ENCODE measurements around the gene INTS1. TPM values are rescaled to one million over a fixed set of nuclear protein-coding genes. Genes with fewer than 3 reads are reported as not detected.

Gene INTS1
- total and polyA plus RNA-seq, 11 donors = 35.5 to 67.4 (median 45.3) TPM

- 90 to 96% (median 93%) methylated on average over 26 to 37 of the region's 37 CpGs for WGBS, 4 donors
- no peak for ATAC-seq
- H3K4me1 ChIP-seq = peaks cover 0 to 11% (median 6%) of the 10 kb centered on the region in 12 donors
- H3K27ac ChIP-seq = no peak overlapping the region
- TF ChIP-seq POLR2A (IDR thresholded peaks at IDR 0.05) = no peak
- TF ChIP-seq CTCF (IDR thresholded peaks at IDR 0.05) = no peak
- intact Hi-C loops (cut with DNase I) = no loop called here
- no peak for DNase-seq
- H3K27me3 ChIP-seq = no peaks in the 10 kb centered on the region
- peaks cover 3 to 94% (median 91%) of the 10 kb centered on the region in 9 donors for H3K36me3 ChIP-seq
- no peak overlapping the region for H3K4me3 ChIP-seq
- no peaks in the 10 kb centered on the region for H3K9me3 ChIP-seq
Measured at GRCh38 chr7:1497293-1497927, 6.8 kb downstream of the INTS1 start.

DNA sequence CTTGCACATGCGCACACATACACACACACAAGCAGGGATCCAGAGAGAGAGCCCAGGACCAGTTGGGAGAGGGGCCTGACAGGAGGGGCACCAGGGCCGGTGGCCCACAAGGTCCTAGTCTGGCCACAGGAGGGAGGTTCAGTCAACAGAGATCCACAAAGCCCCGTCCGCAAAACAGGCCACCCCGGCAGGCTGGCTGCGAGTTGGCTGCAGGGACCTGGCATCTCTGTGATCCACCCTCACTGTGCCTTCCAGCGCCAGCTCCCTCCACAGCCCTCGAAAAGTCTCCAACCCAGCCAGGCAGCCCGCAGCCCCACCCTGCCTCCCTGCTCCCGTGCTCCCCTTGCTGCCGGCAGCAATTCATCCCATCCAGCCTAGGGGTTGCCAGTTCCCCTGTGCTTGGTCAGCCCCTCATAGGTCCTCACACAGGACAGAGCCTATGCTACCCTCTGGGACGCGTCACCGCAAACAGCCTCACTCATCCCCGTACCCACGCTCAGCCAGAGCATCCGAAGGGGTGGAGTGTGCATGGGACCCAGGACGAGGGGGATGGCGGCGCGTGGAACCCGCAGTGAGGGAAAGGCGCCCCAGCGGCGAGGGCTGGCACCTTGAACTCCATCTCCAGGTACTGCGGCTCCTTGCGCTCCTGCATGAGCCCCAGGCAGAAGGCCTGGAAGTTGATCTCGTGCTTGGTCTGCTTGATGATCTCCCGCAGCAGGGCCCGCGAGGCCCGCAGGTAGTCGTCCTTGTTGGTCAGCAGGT lies 7.5 kb downstream of the INTS1 start:
- H3K27ac ChIP-seq = no peak overlapping the region
- ATAC-seq = peak in 1 of 4 donors; percentile 5
- H3K36me3 ChIP-seq = peaks cover 3 to 94% (median 91%) of the 10 kb centered on the region in 9 donors
- intact Hi-C loops (cut with DNase I) = no loop called here
- 92 to 96% (median 94%) methylated on average over 21 to 33 of the region's 33 CpGs for WGBS, 4 donors
- no peak overlapping the region for H3K4me3 ChIP-seq
- no peaks in the 10 kb centered on the region for H3K27me3 ChIP-seq
- H3K4me1 ChIP-seq = peaks cover 0 to 4% (median under 1%) of the 10 kb centered on the region in 12 donors
- TF ChIP-seq CTCF (IDR thresholded peaks at IDR 0.05) (no peak), POLR2A (IDR thresholded peaks at IDR 0.05) (no peak)
- no peak for DNase-seq
- H3K9me3 ChIP-seq = no peaks in the 10 kb centered on the region

GRCh38 chr7:1495564-1496242 lies 8.5 kb downstream of the INTS1 start:
- intact Hi-C loops (cut with DNase I) = no loop called here
- Histone ChIP-seq H3K36me3 (peaks cover 3 to 95% (median 85%) of the 10 kb centered on the region in 9 donors), H3K9me3 (no peaks in the 10 kb centered on the region), H3K27ac (no peak overlapping the region), H3K27me3 (no peaks in the 10 kb centered on the region), H3K4me3 (no peak overlapping the region), H3K4me1 (no peaks in the 10 kb centered on the region)
- DNase-seq (no peak), ATAC-seq (no peak)
- 92 to 94% (median 93%) methylated on average over 29 to 34 of the region's 34 CpGs for WGBS, 4 donors
- no peak for TF ChIP-seq POLR2A (IDR thresholded peaks at IDR 0.05)

- Histone ChIP-seq H3K27ac (no peak overlapping the region), H3K9me3 (no peaks in the 10 kb centered on the region), H3K27me3 (no peaks in the 10 kb centered on the region), H3K36me3 (peaks cover 3 to 95% (median 83%) of the 10 kb centered on the region in 9 donors), H3K4me3 (no peak overlapping the region), H3K4me1 (no peaks in the 10 kb centered on the region)
- no peak for DNase-seq
- TF ChIP-seq CTCF (IDR thresholded peaks at IDR 0.05) (no peak), POLR2A (IDR thresholded peaks at IDR 0.05) (no peak)
- 93 to 95% (median 95%) methylated on average over 16 to 27 of the region's 27 CpGs for WGBS, 4 donors
- intact Hi-C loops (cut with DNase I) = no loop called here
- ATAC-seq = no peak
Measured at GRCh38 chr7:1494866-1495563, 9.2 kb downstream of the INTS1 start.

Measured in heart left ventricle (tissue), 16 donors.